Activated naive CD8-positive, alpha-beta T cell treated with anti-CD3 and anti-CD28 coated beads, Interleukin-2, amount 10 ng/mL, durations not matched to agents 7 days and 5 days (primary cell): ENCODE data around the gene GPR12. TPM values are rescaled to one million over a fixed set of nuclear protein-coding genes. Genes with fewer than 3 reads are reported as not detected.

Experiments
- ATAC-seq: fragments of 150-1000 bp; cut with Tn5 transposase; one replicate; pipeline ENCODE4 v1.10.0; 2021; ENCODE audit warnings: low read depth, moderate library complexity
- POLR2A ChIA-PET: fragments of 350-600 bp; sonication (Branson Sonifier 250); formaldehyde crosslinking; loops from one replicate; lab custom pipeline; 2021; ENCODE audit warnings: antibody characterized with exemption; lab: Charles Lee
- DNase-seq: peaks from one replicate; pipeline ENCODE4 v3.0.0; 2021
- H3K27ac Mint-ChIP-seq: one replicate; pipeline ENCODE4 v1.8.0; 2022; ENCODE audit warnings: mild to moderate bottlenecking, mixed read lengths
- H3K27me3 Mint-ChIP-seq: one replicate; pipeline ENCODE4 v1.8.0; 2022; ENCODE audit warnings: mild to moderate bottlenecking, moderate library complexity, mixed read lengths
- H3K36me3 Mint-ChIP-seq: one replicate; pipeline ENCODE4 v1.8.0; 2021; ENCODE audit warnings: mild to moderate bottlenecking, mixed read lengths
- H3K4me1 Mint-ChIP-seq: one replicate; pipeline ENCODE4 v1.8.0; 2021; ENCODE audit warnings: mixed read lengths
- H3K4me3 Mint-ChIP-seq: one replicate; pipeline ENCODE4 v1.8.0; 2022; ENCODE audit warnings: mild to moderate bottlenecking, moderate library complexity, mixed read lengths
- H3K9me3 Mint-ChIP-seq: one replicate; pipeline ENCODE4 v1.8.0; 2021; ENCODE audit warnings: mixed read lengths
- total RNA-seq, 2 experiments: library from RNA; stranded (reverse); gene quantifications; one replicate each; pipeline ENCODE4 v1.2.3, GENCODE V29; 2021

GPR12 gene
- total RNA-seq, 2 experiments from 2014 or later: not detected

DNA sequence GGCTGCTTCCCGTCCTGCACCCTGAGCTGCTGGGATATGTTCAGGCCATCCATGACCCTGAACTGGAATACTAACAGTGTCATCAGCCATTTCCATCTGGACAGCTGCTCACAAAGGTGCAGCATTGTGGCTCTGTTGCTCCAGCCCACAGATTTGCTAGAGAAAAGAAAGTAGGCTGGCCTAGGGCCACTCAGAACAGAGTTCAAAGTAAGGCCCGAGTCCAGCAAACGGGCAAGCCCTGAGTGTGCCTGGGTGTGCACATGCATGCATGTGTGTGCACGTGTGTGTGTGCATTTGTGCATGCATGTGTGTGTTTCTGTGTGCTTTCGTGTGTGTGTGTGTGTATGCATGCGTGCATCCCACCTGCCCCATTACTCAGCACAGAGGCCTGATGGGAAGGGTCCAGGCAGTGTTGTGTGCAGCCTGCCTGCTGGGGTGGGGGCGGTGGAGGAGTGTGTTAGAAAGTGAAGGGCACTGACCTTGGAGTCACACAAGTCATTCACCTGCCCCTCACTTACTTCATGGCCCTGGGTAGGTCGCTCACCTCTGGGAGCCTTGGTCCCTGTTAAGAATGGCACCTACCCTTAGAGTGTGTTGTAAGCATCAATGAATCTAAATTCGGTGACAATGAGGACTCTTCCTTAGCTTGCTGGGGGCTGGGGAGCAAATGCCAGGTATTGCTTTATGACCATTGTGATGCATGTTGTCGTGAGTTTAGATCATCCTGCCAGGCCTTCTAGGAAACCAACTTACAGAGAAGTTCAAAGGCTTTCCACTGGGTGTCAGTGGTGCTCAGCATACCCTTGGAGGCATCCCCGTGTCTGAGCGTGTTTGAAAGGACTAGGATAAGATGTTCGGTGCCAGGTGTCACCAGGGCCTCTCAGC lies 53.2 kb downstream of the GPR12 start:
- H3K9me3 Mint-ChIP-seq: no peaks in the 10 kb centered on the region

DNA sequence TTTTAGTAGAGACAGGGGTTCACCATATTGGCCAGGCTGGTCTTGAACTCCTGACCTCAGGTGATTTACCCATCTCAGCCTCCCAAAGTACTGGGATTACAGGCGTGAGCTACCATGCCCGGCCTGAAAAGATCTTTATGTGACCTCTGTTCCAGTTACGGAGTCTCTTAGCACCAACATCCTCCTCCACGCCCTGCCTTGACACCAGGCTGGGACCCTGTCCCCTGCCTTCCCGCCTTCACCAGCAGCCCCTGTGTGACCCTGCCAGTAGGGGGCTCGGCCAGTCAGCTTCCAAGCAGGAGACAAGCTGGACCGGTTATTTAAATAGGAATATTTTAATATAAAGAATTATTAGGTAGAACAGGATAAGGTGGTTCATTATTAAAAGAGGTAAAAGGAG lies 54.2 kb downstream of the GPR12 start:
- Mint-ChIP-seq H3K4me3 (no peak overlapping the region), H3K27me3 (peaks cover 16% of the 10 kb centered on the region), H3K9me3 (no peaks in the 10 kb centered on the region), H3K4me1 (peaks cover 7% of the 10 kb centered on the region), H3K27ac (no peak overlapping the region), H3K36me3 (no peaks in the 10 kb centered on the region)
- DNase-seq (no peak), ATAC-seq (no peak)
- POLR2A ChIA-PET: no interaction called here

More for the DNA sequence above, 53.2 kb downstream of the GPR12 start:
- ATAC-seq (peak; percentile 86), DNase-seq (peak; percentile 42)
- Mint-ChIP-seq H3K4me3 (no peak overlapping the region), H3K4me1 (peaks cover 8% of the 10 kb centered on the region), H3K36me3 (no peaks in the 10 kb centered on the region), H3K27me3 (peaks cover 9% of the 10 kb centered on the region), H3K27ac (no peak overlapping the region)
- POLR2A ChIA-PET: no interaction called here

DNA sequence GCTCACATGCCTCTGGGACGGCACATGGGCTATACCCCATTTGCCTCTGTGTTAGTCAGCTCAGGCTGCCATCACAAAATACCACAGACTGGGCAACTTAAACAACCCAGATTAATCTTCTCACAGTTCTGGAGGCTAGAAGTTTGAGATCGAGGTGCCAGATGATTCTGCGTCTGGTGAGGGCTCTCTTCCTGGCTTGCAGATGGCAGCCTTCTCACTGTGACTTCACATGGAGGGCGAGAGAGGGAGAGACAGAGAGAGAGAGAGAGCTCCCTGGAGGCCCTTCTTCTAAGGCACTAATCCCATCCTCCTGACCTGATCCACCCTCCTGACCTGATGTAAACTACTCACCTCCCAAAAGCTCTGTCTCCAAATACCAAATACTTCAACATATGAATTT lies 55.0 kb downstream of the GPR12 start:
- Mint-ChIP-seq H3K27me3 (peaks cover 18% of the 10 kb centered on the region), H3K4me3 (no peak overlapping the region), H3K9me3 (no peaks in the 10 kb centered on the region), H3K36me3 (no peaks in the 10 kb centered on the region), H3K27ac (no peak overlapping the region), H3K4me1 (no peaks in the 10 kb centered on the region)
- ATAC-seq (no peak), DNase-seq (no peak)
- POLR2A ChIA-PET: no interaction called here

Other genes starting within 250 kb of the GPR12 start
- gene WASF3, start 203.1 kb downstream of the GPR12 start, total RNA-seq: not detected